Sigmoid colon (tissue), 4 donors: ENCODE results near the gene ARHGAP15.

Experiments
- EP300 ChIP-seq, 4 donors: sonication (generic); formaldehyde crosslinking; IDR thresholded peaks; one replicate each; pipeline ENCODE4 v1.6.1; 2017; ENCODE audit warnings: antibody characterized with exemption in 4 of 4
- POLR2A ChIP-seq, 2 donors: fragments of 450-650 bp; IDR thresholded peaks; one replicate each; pipeline ENCODE4 v1.6.1; 2016; ENCODE audit warnings: antibody characterized with exemption in 2 of 2, mild to moderate bottlenecking in 2 of 2, moderate library complexity in 2 of 2
- POLR2AphosphoS5 ChIP-seq, 4 donors: sonication (generic); formaldehyde crosslinking; IDR thresholded peaks; one replicate each; pipeline ENCODE4 v1.6.1; 2017; ENCODE audit warnings: antibody characterized with exemption in 4 of 4
- TF ChIP-seq, protein P1 (sequence below), 4 experiments: fragments of 450-650 bp in 3 of 4; fragments of 200-600 bp in 1 of 4; IDR thresholded peaks; one replicate each; pipeline ENCODE4 v1.5.1; 2016 to 2019; ENCODE audit warnings: antibody characterized with exemption in 4 of 4, mild to moderate bottlenecking in 3 of 4, moderate library complexity in 2 of 4

GRCh38 chr2:143526498-143526897, 397.3 kb downstream of the ARHGAP15 start:
- TF ChIP-seq, protein P1, sequence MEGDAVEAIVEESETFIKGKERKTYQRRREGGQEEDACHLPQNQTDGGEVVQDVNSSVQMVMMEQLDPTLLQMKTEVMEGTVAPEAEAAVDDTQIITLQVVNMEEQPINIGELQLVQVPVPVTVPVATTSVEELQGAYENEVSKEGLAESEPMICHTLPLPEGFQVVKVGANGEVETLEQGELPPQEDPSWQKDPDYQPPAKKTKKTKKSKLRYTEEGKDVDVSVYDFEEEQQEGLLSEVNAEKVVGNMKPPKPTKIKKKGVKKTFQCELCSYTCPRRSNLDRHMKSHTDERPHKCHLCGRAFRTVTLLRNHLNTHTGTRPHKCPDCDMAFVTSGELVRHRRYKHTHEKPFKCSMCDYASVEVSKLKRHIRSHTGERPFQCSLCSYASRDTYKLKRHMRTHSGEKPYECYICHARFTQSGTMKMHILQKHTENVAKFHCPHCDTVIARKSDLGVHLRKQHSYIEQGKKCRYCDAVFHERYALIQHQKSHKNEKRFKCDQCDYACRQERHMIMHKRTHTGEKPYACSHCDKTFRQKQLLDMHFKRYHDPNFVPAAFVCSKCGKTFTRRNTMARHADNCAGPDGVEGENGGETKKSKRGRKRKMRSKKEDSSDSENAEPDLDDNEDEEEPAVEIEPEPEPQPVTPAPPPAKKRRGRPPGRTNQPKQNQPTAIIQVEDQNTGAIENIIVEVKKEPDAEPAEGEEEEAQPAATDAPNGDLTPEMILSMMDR (IDR thresholded peaks at IDR 0.05), result no peak
- TF ChIP-seq EP300 (IDR thresholded peaks at IDR 0.05), result no peak
- no peak for TF ChIP-seq POLR2AphosphoS5 (IDR thresholded peaks at IDR 0.05)
- no peak for TF ChIP-seq POLR2A (IDR thresholded peaks at IDR 0.05)
